Measurements from ENCODE around the gene SH3RF3. TPM values are rescaled to one million over a fixed set of nuclear protein-coding genes. Genes with fewer than 3 reads are reported as not detected.

SH3RF3 gene
- total RNA-seq, 1 experiment from 2014 or later = 1.0 TPM

GRCh38 chr2:109079590-109079989 is 49.4 kb upstream of the SH3RF3 start (continued):
- TF ChIP-seq, protein P1, sequence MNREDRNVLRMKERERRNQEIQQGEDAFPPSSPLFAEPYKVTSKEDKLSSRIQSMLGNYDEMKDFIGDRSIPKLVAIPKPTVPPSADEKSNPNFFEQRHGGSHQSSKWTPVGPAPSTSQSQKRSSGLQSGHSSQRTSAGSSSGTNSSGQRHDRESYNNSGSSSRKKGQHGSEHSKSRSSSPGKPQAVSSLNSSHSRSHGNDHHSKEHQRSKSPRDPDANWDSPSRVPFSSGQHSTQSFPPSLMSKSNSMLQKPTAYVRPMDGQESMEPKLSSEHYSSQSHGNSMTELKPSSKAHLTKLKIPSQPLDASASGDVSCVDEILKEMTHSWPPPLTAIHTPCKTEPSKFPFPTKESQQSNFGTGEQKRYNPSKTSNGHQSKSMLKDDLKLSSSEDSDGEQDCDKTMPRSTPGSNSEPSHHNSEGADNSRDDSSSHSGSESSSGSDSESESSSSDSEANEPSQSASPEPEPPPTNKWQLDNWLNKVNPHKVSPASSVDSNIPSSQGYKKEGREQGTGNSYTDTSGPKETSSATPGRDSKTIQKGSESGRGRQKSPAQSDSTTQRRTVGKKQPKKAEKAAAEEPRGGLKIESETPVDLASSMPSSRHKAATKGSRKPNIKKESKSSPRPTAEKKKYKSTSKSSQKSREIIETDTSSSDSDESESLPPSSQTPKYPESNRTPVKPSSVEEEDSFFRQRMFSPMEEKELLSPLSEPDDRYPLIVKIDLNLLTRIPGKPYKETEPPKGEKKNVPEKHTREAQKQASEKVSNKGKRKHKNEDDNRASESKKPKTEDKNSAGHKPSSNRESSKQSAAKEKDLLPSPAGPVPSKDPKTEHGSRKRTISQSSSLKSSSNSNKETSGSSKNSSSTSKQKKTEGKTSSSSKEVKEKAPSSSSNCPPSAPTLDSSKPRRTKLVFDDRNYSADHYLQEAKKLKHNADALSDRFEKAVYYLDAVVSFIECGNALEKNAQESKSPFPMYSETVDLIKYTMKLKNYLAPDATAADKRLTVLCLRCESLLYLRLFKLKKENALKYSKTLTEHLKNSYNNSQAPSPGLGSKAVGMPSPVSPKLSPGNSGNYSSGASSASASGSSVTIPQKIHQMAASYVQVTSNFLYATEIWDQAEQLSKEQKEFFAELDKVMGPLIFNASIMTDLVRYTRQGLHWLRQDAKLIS (CRISPR knock-in tag; IDR thresholded peaks at IDR 0.05; ENCODE audit: borderline replicate concordance) = no peak
- TF ChIP-seq ZNF219 (CRISPR knock-in tag; IDR thresholded peaks at IDR 0.05; ENCODE audit: borderline replicate concordance) (no peak), TCF7 (CRISPR knock-in tag; IDR thresholded peaks at IDR 0.05; ENCODE audit: low read depth) (no peak), ARID4B (CRISPR knock-in tag; IDR thresholded peaks at IDR 0.05; ENCODE audit: borderline replicate concordance) (no peak), ETV6 (CRISPR knock-in tag; IDR thresholded peaks at IDR 0.05) (no peak), ZMAT4 (CRISPR knock-in tag; IDR thresholded peaks at IDR 0.05) (no peak)
- TF ChIP-seq, protein P2, sequence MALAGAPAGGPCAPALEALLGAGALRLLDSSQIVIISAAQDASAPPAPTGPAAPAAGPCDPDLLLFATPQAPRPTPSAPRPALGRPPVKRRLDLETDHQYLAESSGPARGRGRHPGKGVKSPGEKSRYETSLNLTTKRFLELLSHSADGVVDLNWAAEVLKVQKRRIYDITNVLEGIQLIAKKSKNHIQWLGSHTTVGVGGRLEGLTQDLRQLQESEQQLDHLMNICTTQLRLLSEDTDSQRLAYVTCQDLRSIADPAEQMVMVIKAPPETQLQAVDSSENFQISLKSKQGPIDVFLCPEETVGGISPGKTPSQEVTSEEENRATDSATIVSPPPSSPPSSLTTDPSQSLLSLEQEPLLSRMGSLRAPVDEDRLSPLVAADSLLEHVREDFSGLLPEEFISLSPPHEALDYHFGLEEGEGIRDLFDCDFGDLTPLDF (CRISPR knock-in tag; IDR thresholded peaks at IDR 0.05) = no peak
- TF ChIP-seq, protein P3, sequence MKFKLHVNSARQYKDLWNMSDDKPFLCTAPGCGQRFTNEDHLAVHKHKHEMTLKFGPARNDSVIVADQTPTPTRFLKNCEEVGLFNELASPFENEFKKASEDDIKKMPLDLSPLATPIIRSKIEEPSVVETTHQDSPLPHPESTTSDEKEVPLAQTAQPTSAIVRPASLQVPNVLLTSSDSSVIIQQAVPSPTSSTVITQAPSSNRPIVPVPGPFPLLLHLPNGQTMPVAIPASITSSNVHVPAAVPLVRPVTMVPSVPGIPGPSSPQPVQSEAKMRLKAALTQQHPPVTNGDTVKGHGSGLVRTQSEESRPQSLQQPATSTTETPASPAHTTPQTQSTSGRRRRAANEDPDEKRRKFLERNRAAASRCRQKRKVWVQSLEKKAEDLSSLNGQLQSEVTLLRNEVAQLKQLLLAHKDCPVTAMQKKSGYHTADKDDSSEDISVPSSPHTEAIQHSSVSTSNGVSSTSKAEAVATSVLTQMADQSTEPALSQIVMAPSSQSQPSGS (CRISPR knock-in tag; IDR thresholded peaks at IDR 0.05; ENCODE audit: borderline replicate concordance, low read depth) = no peak
- TF ChIP-seq, protein P4, sequence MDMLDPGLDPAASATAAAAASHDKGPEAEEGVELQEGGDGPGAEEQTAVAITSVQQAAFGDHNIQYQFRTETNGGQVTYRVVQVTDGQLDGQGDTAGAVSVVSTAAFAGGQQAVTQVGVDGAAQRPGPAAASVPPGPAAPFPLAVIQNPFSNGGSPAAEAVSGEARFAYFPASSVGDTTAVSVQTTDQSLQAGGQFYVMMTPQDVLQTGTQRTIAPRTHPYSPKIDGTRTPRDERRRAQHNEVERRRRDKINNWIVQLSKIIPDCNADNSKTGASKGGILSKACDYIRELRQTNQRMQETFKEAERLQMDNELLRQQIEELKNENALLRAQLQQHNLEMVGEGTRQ (CRISPR knock-in tag; IDR thresholded peaks at IDR 0.05) = no peak

DNA sequence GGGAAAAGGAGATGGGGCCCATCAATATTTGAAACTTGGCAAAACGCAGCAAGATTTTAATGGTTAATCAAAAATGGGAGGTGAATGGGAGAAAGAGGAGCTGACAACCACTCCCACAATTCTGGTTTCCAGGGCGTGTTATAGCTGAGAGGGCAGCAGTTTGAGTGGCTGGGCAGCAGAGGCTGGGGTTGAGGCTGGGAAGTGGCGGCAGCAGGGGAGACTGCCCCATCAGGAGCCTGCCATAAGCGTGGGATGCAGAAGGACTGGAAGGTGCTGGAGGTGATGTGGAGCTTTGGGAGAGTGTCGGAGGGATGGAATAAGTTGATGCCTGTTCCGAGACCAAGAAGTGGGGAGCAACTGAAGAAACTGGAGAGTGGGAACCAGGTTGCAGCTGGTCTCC is 48.9 kb upstream of the SH3RF3 start:
- H3K36me3 Mint-ChIP-seq = no peaks in the 10 kb centered on the region
- H3K27me3 Mint-ChIP-seq (ENCODE audit: low read depth) = peaks cover 15% of the 10 kb centered on the region
- ATAC-seq = no peak
- H3K4me3 Mint-ChIP-seq = no peak overlapping the region
- POLR2A ChIA-PET = no interaction called here
- DNase-seq (ENCODE audit: low spot score) = no peak
- H3K27ac Mint-ChIP-seq = no peak overlapping the region
- CTCF ChIA-PET = no interaction called here
- H3K9me3 Mint-ChIP-seq = peaks cover 13% of the 10 kb centered on the region
- no peaks in the 10 kb centered on the region for H3K4me1 Mint-ChIP-seq
- no peak for TF ChIP-seq JUN (CRISPR knock-in tag; IDR thresholded peaks at IDR 0.05)
- TF ChIP-seq JAZF1 (CRISPR knock-in tag; IDR thresholded peaks at IDR 0.05) = no peak
- TF ChIP-seq MYBL2 (CRISPR knock-in tag; IDR thresholded peaks at IDR 0.05) = no peak
- TF ChIP-seq ATF1 (CRISPR knock-in tag; IDR thresholded peaks at IDR 0.05) = no peak
- no peak for TF ChIP-seq GABPB1 (CRISPR knock-in tag; IDR thresholded peaks at IDR 0.05)
- no peak for TF ChIP-seq ESRRA (CRISPR knock-in tag; IDR thresholded peaks at IDR 0.05; ENCODE audit: borderline replicate concordance)
- no peak for TF ChIP-seq ZNF219 (CRISPR knock-in tag; IDR thresholded peaks at IDR 0.05; ENCODE audit: borderline replicate concordance)
- TF ChIP-seq, protein P5, sequence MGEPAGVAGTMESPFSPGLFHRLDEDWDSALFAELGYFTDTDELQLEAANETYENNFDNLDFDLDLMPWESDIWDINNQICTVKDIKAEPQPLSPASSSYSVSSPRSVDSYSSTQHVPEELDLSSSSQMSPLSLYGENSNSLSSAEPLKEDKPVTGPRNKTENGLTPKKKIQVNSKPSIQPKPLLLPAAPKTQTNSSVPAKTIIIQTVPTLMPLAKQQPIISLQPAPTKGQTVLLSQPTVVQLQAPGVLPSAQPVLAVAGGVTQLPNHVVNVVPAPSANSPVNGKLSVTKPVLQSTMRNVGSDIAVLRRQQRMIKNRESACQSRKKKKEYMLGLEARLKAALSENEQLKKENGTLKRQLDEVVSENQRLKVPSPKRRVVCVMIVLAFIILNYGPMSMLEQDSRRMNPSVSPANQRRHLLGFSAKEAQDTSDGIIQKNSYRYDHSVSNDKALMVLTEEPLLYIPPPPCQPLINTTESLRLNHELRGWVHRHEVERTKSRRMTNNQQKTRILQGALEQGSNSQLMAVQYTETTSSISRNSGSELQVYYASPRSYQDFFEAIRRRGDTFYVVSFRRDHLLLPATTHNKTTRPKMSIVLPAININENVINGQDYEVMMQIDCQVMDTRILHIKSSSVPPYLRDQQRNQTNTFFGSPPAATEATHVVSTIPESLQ (CRISPR knock-in tag; IDR thresholded peaks at IDR 0.05) = no peak
- no peak for TF ChIP-seq ETV6 (CRISPR knock-in tag; IDR thresholded peaks at IDR 0.05)
- TF ChIP-seq, protein P6, sequence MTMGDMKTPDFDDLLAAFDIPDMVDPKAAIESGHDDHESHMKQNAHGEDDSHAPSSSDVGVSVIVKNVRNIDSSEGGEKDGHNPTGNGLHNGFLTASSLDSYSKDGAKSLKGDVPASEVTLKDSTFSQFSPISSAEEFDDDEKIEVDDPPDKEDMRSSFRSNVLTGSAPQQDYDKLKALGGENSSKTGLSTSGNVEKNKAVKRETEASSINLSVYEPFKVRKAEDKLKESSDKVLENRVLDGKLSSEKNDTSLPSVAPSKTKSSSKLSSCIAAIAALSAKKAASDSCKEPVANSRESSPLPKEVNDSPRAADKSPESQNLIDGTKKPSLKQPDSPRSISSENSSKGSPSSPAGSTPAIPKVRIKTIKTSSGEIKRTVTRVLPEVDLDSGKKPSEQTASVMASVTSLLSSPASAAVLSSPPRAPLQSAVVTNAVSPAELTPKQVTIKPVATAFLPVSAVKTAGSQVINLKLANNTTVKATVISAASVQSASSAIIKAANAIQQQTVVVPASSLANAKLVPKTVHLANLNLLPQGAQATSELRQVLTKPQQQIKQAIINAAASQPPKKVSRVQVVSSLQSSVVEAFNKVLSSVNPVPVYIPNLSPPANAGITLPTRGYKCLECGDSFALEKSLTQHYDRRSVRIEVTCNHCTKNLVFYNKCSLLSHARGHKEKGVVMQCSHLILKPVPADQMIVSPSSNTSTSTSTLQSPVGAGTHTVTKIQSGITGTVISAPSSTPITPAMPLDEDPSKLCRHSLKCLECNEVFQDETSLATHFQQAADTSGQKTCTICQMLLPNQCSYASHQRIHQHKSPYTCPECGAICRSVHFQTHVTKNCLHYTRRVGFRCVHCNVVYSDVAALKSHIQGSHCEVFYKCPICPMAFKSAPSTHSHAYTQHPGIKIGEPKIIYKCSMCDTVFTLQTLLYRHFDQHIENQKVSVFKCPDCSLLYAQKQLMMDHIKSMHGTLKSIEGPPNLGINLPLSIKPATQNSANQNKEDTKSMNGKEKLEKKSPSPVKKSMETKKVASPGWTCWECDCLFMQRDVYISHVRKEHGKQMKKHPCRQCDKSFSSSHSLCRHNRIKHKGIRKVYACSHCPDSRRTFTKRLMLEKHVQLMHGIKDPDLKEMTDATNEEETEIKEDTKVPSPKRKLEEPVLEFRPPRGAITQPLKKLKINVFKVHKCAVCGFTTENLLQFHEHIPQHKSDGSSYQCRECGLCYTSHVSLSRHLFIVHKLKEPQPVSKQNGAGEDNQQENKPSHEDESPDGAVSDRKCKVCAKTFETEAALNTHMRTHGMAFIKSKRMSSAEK (CRISPR knock-in tag; IDR thresholded peaks at IDR 0.05; ENCODE audit: borderline replicate concordance) = no peak

All from WTC11 (cell line).